Panc1 (cell line): ENCODE results near the gene HCN1.

ENCODE experiments used
- TCF7L2 ChIP-seq: IDR thresholded peaks from 2 replicates; pipeline ENCODE4 v1.6.1; 2011; ENCODE audit warnings: mild to moderate bottlenecking, low read depth, low read length, inconsistent platforms
- TF ChIP-seq, protein P1 (sequence below): fragments of 450-650 bp; IDR thresholded peaks from 2 replicates; pipeline ENCODE4 v1.5.1; 2017; ENCODE audit warnings: mild to moderate bottlenecking

DNA sequence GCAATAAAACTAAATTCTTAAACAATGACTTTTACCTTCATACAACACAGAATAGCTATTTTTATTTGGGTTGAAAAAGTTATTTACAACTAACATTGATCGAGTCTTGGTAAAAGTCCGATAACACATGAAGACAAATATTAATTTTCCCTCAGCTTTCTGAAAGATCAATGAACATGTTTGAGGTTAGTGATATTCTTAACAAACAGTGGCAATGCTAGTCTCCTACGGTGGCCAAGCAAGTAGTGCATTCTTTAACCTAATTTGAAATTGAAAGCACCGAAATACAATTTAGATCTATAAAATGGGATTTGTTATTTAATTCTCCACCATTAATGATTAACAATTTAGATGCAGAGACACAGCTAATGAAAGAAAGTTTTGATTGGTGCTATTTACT lies 435.1 kb downstream of the HCN1 start:
- TF ChIP-seq, protein P1, sequence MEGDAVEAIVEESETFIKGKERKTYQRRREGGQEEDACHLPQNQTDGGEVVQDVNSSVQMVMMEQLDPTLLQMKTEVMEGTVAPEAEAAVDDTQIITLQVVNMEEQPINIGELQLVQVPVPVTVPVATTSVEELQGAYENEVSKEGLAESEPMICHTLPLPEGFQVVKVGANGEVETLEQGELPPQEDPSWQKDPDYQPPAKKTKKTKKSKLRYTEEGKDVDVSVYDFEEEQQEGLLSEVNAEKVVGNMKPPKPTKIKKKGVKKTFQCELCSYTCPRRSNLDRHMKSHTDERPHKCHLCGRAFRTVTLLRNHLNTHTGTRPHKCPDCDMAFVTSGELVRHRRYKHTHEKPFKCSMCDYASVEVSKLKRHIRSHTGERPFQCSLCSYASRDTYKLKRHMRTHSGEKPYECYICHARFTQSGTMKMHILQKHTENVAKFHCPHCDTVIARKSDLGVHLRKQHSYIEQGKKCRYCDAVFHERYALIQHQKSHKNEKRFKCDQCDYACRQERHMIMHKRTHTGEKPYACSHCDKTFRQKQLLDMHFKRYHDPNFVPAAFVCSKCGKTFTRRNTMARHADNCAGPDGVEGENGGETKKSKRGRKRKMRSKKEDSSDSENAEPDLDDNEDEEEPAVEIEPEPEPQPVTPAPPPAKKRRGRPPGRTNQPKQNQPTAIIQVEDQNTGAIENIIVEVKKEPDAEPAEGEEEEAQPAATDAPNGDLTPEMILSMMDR: no peak
- no peak for TF ChIP-seq TCF7L2
